ENCODE results near the gene PRKCZ. TPM values are rescaled to one million over a fixed set of nuclear protein-coding genes. Genes with fewer than 3 reads are reported as not detected.

Gene PRKCZ
- total RNA-seq, 1 donor from 2014 or later, result 55.5 TPM

- H3K36me3 Mint-ChIP-seq, result peaks cover 13% of the 10 kb centered on the region
- DNase-seq (ENCODE audit: low spot score in 2 of 2, unreplicated experiment in 2 of 2), result no peak
- no peak for TF ChIP-seq CTCF (IDR thresholded peaks at IDR 0.05; ENCODE audit: unreplicated experiment)
- no peak overlapping the region for H3K27ac Mint-ChIP-seq
- H3K27me3 Mint-ChIP-seq (ENCODE audit: low read depth), result no peaks in the 10 kb centered on the region
- no peak overlapping the region for H3K4me3 Mint-ChIP-seq
- H3K4me1 Mint-ChIP-seq, result peaks cover 8% of the 10 kb centered on the region
- H3K9me3 Mint-ChIP-seq, result no peaks in the 10 kb centered on the region
Measured at GRCh38 chr1:2103266-2103900, 53.2 kb downstream of the PRKCZ start.

GRCh38 chr1:2103901-2104590, 53.8 kb downstream of the PRKCZ start:
- H3K4me1 Mint-ChIP-seq, result peaks cover 8% of the 10 kb centered on the region
- H3K4me3 Mint-ChIP-seq, result no peak overlapping the region
- H3K9me3 Mint-ChIP-seq, result no peaks in the 10 kb centered on the region
- no peak for TF ChIP-seq CTCF (IDR thresholded peaks at IDR 0.05; ENCODE audit: unreplicated experiment)
- no peak overlapping the region for H3K27ac Mint-ChIP-seq
- H3K36me3 Mint-ChIP-seq, result peaks cover 10% of the 10 kb centered on the region
- no peak for DNase-seq (ENCODE audit: low spot score in 2 of 2, unreplicated experiment in 2 of 2)
- H3K27me3 Mint-ChIP-seq (ENCODE audit: low read depth), result no peaks in the 10 kb centered on the region

- Mint-ChIP-seq H3K36me3 (peaks cover 9% of the 10 kb centered on the region), H3K27me3 (ENCODE audit: low read depth) (no peaks in the 10 kb centered on the region), H3K27ac (no peak overlapping the region), H3K4me3 (no peak overlapping the region), H3K9me3 (no peaks in the 10 kb centered on the region), H3K4me1 (peaks cover 8% of the 10 kb centered on the region)
- no peak for TF ChIP-seq CTCF (IDR thresholded peaks at IDR 0.05; ENCODE audit: unreplicated experiment)
- no peak for DNase-seq (ENCODE audit: low spot score in 2 of 2, unreplicated experiment in 2 of 2)
Measured at GRCh38 chr1:2104621-2105427, 54.6 kb downstream of the PRKCZ start.

- peaks cover 5% of the 10 kb centered on the region for H3K36me3 Mint-ChIP-seq
- no peak overlapping the region for H3K4me3 Mint-ChIP-seq
- DNase-seq (ENCODE audit: low spot score in 2 of 2, unreplicated experiment in 2 of 2), result no peak
- no peaks in the 10 kb centered on the region for H3K9me3 Mint-ChIP-seq
- no peak overlapping the region for H3K27ac Mint-ChIP-seq
- H3K4me1 Mint-ChIP-seq, result peaks cover 2% of the 10 kb centered on the region
- TF ChIP-seq CTCF (IDR thresholded peaks at IDR 0.05; ENCODE audit: unreplicated experiment), result no peak
- no peaks in the 10 kb centered on the region for H3K27me3 Mint-ChIP-seq (ENCODE audit: low read depth)
Measured at GRCh38 chr1:2105781-2106524, 55.7 kb downstream of the PRKCZ start.

GRCh38 chr1:2106659-2107405, 56.6 kb downstream of the PRKCZ start:
- peaks cover 2% of the 10 kb centered on the region for H3K4me1 Mint-ChIP-seq
- no peaks in the 10 kb centered on the region for H3K9me3 Mint-ChIP-seq
- no peaks in the 10 kb centered on the region for H3K36me3 Mint-ChIP-seq
- no peak for TF ChIP-seq CTCF (IDR thresholded peaks at IDR 0.05; ENCODE audit: unreplicated experiment)
- no peak overlapping the region for H3K27ac Mint-ChIP-seq
- DNase-seq (ENCODE audit: low spot score in 2 of 2, unreplicated experiment in 2 of 2), result no peak
- H3K4me3 Mint-ChIP-seq, result no peak overlapping the region
- H3K27me3 Mint-ChIP-seq (ENCODE audit: low read depth), result no peaks in the 10 kb centered on the region
